C1 segment of cervical spinal cord (tissue), 14 donors: ENCODE data around the gene IL22.

Source experiments
- DNase-seq, 14 donors: peaks; one replicate each; lab custom pipeline; 2025; lab: John Stamatoyannopoulos, UW

Gene IL22, protein sequence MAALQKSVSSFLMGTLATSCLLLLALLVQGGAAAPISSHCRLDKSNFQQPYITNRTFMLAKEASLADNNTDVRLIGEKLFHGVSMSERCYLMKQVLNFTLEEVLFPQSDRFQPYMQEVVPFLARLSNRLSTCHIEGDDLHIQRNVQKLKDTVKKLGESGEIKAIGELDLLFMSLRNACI

GRCh38 chr12:68253504-68253903 is at the start of gene IL22:
Gene IL22, minus strand, starts transcription at chr12:68253604. Its CDS starts 156 bp downstream, at chr12:68253448.
- DNase-seq, result no peak

- no peak for DNase-seq
Measured at GRCh38 chr12:68297929-68298328, 44.5 kb upstream of the IL22 start.

GRCh38 chr12:68294251-68294650 is 40.8 kb upstream of the IL22 start:
- DNase-seq, result no peak

DNA sequence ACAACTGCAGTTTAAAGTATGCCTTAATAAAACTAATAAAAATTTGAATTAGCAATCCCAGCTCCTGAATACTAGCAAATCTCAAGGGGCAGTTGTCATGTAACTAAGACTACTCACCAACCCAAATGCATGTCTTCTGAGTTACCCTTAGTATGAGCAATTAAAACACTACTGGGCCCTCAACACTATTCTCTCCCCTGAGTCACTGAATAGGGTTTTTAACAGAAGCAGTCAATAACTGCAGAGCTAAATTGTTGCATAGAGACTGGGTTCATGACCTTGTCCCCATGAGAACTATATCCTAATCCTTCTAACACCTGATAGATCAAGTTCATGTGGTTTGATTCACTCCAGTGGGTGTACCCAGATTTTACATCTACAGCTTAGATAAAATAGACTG is 39.9 kb upstream of the IL22 start:
- no peak for DNase-seq

DNA sequence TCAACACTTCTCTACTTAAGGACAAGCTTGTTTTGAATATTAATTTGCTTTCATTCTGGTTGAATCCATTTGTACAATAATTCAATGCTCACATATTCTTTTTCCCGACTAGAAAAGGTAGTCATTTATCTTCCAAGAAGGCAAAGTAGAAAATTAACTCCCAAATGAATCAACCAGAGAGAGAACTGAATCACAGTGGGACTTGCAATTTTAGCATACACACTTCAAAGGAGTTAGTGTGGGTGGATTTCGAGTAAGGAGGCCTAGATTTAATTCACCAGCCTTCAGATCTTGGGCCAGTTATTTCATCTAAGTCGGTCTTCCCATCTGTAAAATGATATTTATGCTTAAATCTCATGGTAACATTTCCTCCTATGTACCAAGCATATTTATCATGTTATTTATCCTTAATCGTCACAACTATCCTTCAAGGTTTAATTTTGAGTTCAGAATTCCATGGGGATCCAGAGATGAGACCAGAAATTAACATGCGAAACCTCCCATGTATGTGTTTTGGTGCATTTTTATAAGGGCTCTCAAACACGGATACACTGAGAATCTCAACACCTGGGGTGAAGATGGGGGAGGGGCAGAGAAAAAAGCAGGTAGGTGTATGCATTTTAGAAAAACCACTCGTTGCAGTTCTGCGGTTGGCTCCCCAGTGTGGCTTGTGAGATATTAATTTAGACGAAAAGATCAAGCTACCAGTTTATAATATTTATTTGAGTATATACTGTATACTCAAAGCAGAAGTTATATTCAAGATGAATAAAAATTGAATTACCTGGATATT is 38.9 kb upstream of the IL22 start:
- no peak for DNase-seq

- no peak for DNase-seq
Measured at GRCh38 chr12:68291396-68292036, 38.1 kb upstream of the IL22 start.

DNA sequence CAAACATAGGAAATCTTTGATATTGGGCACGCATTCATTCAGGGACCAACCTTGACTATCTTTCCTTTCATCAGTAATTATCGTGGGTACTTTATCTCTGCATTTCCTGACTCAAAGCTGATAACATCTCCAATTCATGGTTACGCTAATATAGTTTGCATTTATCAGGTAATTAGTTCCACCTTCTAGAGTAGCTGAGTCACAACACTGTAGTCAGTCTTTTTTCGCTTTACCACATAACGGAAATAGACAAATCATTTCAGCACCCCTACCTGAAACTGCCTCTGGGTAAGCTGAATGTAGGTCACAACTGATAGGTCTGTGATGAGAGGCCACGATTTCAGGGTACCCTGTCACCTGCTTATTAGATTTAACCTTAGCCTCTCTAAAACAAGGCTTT is 36.7 kb upstream of the IL22 start:
- DNase-seq, result no peak

GRCh38 chr12:68287106-68287505 is 33.7 kb upstream of the IL22 start:
- DNase-seq, result no peak

- DNase-seq, result no peak
Measured at GRCh38 chr12:68286396-68286795, 33.0 kb upstream of the IL22 start.

GRCh38 chr12:68285541-68285940 is 32.1 kb upstream of the IL22 start:
- no peak for DNase-seq

DNA sequence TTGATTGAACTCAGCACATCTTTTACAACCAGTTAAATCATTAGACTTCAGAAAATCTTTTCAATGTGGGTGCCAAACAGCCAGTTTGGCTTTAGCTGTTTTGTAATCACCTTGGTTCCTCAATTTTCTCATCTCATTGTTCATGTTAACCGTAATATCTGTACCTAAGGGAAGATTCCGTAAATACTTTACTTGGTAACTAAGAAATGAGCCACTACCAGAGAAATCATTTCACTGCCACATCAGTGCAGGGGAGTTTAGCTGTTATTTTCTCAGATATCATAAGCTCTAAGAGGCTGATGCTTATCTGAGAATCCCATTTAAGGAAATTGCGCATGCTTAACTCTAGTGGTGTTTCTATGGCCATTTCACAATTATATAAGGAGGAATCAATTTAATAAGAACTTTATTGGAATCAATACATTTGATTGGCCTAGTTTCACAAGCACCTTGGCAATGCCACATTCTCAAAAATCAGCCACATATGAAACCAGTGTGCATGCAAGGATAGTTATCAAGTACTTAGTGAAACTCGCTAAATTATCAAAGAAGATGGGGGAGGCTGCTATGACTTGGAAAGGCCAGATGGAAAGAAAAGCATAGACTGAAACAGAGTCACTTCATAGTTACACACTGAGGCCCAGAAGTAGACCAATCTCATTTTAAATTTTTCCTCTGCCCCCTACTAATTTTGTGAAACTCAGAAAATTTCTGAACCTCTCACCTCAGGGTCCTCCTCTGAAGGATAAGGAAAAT is 28.1 kb upstream of the IL22 start:
- DNase-seq, result no peak

DNA sequence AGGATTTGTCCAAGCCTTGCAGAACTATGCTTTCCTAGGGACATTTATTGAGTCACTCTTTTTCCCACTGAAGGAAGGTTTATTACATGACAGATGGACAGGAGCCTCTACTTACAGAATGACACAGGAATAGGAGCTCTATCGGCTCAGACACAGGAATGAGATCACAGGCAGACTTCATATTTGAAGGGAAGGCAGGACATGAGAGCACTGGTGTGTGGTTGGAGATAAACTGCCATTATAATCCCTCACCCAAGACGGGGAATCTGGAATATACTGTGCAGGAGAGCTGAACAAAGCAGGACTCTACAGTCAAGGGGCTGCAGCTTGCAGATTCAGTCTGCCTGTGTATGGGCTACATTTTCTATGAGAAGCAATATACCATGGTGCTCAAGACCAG is 26.8 kb upstream of the IL22 start:
- DNase-seq, result no peak

DNA sequence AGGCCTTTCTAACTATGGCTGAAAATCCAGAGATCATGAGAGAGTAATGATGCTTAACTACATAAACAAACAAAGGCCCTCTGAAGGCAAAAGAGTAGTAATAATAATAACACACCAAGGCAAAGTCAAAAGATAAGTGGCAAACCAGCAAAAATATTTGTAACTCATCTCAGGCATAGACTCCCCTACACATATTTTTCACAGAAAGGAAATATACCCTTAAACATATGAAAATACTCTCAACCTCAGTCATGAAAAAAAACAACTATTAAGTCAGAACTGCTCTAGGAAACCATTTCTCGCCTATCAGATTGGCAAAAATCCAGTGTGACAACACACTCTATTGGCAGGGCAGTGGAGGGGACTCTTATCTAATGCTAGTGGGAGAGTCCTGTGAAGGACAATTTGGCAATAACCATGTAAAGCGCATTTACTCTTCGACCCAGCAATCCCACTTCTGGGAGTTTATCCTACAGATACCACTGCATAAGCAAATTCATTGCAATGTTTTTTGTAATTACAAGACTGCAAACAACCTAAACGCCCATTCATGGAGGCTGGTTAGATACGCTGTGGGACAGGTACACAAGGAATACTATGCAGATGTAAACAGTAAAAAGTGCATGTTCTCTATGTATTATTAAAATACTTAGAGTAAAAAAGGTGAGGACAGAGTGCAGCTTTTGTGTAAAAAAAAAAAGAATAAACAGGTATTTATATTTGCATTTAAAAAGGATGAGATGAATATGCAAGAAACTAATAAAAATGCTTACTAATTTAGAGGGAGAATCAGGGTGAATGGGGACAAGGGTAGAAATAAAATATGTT is 26.0 kb upstream of the IL22 start:
- no peak for DNase-seq

- DNase-seq, result no peak
Measured at GRCh38 chr12:68276402-68276930, 23.1 kb upstream of the IL22 start.

GRCh38 chr12:68272732-68273131 is 19.3 kb upstream of the IL22 start:
- DNase-seq, result no peak

DNA sequence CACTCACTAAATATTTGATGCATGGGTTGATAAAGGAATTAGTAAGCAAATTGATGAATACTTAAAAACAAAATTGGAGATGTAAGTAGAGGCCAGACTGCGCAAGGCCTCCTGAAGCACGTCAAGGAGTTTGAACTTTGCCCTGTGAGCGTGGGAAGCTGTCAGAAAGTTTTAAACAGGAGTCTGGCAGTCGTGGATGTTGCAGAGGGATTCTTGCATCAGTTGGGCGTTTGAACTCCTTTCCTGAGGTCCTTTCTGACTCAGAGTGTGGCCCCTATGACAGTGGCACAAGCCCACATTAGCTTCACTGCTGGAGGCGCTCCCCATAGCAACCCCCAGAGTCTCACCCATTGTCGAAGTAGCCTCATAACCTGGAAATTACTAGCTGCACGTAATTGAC is 17.9 kb upstream of the IL22 start:
- no peak for DNase-seq

DNA sequence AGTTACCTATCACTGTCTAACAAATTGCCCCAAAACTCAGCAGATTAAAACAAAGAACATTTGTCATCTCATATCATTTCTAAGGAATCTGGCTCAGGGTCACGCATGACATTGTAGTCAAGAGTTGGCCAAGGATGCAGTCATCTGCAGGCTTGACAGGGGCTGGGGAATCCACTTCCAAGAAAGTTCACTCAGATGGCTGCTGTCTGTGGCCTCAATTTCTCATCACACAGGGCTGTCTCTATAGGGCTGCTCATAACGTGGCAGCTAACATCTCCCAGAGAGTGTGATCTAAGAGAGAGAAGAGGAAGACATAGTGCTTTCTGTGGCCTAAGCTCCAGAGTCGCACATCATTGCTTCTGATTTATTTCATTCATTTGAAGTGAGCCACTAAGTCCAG is 17.0 kb upstream of the IL22 start:
- DNase-seq, result no peak

- no peak for DNase-seq
Measured at GRCh38 chr12:68269779-68270178, 16.4 kb upstream of the IL22 start.

- no peak for DNase-seq
Measured at GRCh38 chr12:68268967-68269366, 15.6 kb upstream of the IL22 start.

- no peak for DNase-seq
Measured at GRCh38 chr12:68267892-68268396, 14.5 kb upstream of the IL22 start.

DNA sequence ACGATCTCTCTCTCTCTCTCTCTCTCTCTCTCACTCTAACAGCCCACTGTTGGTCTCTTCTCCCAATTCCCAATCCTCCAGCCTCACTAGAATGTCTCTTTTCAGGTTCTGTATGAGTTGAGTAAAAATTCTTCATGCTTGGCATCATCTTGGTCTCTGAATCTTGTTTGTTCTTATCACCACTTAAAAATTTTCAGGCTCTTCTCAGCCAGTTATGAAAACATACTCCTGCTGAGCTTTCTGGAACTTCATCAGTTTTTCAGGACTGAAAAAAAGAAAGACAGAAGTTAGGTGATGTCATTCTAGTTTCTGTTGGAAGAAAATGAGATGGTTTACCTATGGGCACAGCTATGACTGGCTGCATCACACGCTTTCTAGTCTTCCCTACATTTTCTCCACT is 11.5 kb upstream of the IL22 start:
- no peak for DNase-seq
